NCI-H128 (cell line): ENCODE results near the gene ROR1.
"Not testable (repeated sequence)": the region's sequence is repeated elsewhere in the genome, so short reads cannot be mapped to it uniquely, and the experiment has no call there.

Source experiments
- DNase-seq: peaks from one replicate; lab custom pipeline; 2025; ENCODE audit not compliant: unreplicated experiment; lab: John Stamatoyannopoulos, UW

ROR1 gene

DNA sequence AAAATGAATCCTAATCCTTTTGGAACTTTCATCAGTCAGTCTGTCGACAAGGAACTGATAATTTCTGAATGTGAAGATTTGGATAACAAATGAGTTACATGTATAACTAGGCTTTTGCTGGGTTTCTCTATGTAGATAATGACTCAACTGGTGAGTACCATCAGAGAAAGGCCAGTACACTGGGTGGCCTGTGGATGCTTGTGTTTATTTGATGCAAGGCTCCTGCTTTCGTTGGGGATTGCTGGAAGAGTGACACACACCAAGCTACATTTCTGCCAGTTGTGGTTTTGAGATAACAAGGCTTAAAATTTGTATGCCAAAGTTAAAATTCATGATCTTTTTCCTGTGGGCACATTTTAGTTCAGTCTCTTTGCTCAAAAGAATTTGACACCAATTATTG lies 314.0 kb downstream of the ROR1 start:
- DNase-seq = no peak

DNA sequence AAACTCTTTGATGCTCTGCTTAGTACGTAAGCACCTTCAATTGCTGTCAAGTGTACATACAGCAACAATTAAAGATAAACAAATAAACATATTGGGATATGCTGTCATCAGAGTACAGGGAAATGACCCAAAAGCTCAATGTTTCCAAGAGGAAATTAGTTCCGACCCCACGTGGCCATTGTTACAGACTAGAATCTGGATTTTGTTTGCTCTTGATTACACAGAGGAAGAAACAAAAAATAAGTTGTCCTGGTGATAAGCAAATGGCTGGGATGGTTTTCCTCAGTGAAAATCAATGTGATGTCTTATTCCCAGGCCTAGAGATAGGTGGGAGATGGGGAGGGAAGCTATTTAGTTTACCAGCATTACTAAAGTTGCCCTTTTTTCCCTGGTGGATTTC lies 316.6 kb downstream of the ROR1 start:
- DNase-seq = no peak

DNA sequence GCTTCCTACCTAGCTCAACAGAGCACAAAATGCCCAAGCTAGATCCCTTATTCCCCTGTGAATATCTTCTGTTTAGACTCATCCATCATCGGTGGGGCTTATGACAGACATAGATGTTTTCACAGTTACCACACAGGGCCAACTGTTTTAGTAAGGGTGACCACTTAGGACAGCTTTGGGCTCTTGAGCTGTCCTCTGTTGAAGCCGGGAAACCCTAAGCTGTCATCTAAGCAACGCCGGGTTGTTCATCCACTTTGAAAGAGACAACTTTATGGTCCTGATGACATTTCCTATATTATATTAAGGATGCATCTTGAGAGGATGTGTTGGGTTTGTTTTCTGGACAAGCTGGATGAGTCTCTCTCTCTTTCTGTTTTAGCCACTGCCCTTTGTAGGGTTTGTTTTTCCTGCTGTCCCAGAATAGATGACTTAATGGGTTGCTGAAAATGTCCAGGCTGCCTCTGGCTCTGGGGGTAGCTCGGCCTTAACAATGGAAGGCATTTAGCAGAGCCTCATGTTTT lies 319.1 kb downstream of the ROR1 start:
- DNase-seq = no peak

DNA sequence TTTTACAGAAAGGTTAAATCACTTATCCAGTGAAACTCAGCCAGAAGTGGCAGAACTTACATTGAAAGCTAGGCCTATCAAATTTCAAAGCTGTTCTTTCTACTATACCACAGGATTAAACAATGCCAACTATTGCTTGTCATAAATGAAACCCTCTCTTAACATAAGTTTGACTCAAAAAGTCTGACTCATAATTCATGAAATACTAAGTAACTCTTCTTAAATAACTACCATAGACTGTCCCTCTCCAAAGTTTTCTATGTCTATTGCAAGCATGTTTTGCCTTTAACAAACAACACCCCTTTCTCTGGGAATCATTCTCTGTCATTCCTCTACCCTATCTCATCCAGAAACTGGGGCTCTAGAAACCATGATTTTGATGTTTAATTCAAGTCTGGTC lies 320.1 kb downstream of the ROR1 start:
- DNase-seq = no peak

DNA sequence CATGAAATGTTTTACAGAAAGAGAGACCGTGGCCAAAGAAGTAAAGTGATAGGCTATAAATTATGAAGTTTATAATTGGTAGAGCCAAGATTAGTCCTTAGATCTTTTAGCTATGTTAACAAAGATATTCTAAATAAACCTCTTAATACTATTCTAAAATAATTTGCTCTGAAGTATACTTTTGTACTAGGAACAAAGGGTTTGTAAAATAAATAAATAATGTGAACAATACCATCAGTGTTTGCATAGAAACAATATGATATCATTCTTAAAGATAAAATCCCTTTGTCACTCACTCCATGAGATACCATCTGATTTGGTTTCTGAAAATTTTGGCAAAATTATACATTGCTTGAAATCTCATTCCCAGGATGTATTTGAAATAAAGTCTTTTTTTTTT lies 322.0 kb downstream of the ROR1 start:
- DNase-seq = no peak

DNA sequence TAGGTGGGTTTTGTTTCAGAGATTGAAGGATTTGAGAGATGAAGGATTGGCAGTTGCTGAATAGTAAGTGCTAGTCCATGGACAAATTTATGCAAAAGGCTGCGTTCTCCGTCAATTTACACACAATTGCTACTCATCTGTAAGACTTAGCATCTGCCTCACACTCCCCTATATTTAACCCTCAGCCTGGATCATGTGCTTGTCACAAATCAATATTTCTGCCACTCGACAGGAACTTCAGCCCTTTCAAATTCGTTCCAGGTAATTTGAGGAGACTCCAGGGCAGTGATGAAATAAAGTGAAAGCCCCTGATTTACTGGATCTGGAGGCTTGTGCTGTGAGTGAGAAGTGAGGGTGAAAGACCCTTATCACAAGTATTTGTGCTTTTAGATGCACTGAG lies 324.0 kb downstream of the ROR1 start:
- DNase-seq = peak; percentile 5

DNA sequence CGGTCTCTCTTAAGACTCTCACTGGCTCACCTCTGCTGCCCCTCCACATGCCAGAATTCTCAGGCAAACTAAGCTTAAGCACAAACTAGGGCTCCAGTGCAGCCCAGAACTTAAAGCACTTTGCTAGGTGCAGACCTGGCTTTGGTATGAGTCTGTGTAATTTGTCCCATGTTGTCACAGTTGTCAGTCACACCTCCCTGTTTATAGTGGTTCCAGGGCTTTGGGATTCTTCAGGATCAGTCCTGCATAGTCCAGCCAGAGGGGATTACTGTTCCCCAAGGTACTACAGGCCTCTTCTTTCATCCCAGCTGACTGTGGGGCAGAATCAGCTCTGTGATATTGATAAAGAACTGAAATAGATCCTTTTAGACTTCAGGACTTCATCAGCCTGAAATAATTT lies 324.6 kb downstream of the ROR1 start:
- no peak for DNase-seq

DNA sequence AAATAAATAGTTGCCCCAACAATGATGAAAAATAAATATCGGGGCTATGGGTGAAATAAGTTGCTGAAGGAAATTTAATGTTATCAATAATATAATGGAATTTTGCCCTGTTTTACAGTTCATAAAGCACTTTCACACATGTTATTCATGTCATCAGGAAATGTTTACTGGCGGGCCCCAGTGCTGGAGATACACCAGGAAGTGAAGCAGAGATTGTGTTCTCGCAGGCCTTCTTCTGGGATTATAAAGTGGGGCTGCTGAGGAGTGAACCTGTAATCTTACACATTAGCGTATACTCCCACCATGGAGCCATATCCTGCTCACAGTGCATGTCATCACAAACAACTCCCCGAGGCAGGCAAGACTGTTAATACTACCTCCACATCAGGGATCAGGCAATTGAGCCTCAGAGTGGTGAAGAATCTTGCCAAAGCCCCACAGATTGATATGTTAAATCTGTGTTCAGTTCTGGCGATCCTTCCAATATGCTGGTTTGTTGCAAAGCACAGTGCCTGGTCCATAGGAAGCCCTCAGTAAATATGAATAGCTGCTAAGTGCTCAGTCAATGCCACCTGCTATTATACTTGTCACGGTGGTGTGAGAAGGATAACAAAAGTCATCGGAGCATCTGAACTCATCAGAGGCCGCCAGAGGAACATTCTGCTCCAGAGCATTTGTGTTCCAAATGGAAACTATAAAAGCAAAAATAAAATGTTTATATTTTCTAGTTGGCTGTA lies 325.2 kb downstream of the ROR1 start:
- peak; percentile 44 for DNase-seq

DNA sequence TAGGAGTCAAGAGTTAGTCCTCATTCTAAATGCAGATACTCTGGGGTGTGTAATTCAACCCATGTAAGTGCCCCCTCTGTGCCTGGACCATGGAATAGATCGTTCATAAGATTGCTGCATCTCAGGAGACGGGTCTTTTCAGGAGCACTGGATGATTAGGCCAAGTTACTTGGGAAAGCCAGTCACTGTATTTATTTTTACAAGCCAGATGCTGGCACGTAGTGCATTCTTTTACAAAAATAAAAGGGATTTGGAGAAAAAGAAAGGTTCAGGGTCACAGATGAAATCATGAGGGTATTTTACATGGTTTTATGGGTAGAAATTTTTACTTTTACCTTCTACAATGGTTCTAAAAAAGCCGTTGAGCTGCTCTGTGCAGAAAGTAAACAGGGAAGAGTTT lies 327.0 kb downstream of the ROR1 start:
- no peak for DNase-seq

DNA sequence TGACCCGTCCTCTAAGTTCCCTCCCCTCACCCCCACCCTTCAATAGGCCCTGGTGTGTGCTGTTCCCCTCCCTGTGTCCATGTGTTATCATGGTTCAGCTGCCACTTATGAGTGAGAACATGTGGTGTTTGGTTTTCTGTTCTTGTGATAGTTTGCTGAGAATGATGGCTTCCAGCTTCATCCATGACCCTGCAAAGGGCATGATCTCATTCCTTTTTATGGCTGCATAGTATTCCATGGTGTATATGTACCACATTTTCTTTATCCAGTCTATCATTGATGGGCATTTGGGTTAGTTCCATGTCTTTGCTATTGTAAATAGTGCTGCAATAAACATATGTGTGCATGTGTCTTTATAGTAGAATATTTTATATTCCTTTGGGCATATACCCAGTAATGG lies 330.8 kb downstream of the ROR1 start:
- DNase-seq = not testable (repeated sequence)

DNA sequence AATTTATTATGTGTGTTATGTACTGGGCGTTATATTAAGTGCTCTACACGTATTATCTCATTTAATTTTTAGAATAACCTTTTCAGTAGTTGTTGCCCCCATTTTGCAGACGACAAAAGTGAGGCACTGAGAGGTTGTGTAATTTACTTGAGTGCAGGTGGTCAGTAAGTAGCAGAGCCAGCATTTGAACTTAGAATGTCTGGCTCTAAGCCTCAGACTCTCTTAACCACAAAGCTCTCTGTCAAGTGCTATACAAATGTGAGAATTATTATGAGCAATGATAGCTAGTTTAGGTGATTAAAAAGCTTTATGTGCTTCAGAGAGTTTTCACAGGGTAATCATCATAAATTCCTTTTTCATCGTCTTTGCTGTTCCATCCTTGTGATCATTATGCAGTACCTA lies 333.3 kb downstream of the ROR1 start:
- no peak for DNase-seq

DNA sequence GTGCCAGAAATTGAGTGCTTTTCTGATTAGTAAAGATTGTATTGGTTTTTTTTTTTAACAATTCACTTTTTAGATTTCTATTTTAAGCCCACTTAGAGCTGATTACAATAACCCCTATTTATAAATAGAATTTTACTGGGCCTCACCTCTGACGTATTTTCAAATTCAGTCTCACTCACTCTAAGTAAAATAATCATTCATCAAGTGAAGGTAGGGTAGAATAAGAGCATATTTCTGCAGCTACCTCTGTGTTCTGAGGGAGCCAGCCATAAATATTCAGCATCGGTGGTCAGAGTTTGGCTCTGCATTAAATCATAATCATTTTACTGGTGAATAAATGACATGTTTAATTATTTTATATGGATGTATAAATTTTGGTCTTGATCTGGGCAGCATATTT lies 333.8 kb downstream of the ROR1 start:
- no peak for DNase-seq

DNA sequence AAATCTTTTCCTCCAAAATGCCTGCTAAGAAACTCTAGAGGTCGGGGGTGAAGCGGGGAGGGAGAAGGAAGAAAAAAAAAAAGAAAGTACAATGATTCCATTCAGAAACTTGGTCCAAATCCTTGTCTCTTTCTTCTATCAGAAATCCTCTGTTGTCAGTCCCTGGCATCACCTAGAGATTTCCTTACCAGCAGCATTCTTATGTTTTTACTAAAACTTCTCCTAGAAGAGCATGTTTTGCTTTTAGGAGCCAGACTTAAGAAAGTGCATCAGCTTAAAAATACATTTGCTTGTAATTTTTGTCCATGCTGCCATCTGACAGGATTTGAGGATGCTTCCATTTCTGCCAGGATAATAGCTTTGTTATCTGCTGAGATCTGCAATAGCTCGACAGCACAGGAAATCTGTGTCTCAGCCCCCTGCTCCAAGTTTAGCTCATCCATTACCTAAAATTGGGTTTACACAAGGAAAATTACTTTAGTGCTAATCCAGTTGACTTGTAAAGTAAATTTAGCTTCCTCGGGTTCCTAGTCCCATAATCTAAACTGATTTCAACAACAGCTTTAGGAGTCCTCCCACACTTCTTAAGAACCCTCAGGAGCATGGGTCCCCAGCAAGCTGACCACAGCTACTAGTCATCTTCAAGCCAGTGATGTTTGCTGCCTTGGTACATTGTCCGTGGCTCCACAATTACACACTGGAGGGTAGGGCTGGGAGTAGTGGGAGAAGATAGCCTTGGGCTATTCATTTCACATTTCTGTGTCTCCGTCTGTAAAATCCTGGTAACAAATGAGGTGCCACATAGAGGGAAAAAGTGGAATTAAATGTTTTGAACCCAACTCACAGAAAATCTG lies 337.3 kb downstream of the ROR1 start:
- no peak for DNase-seq

DNA sequence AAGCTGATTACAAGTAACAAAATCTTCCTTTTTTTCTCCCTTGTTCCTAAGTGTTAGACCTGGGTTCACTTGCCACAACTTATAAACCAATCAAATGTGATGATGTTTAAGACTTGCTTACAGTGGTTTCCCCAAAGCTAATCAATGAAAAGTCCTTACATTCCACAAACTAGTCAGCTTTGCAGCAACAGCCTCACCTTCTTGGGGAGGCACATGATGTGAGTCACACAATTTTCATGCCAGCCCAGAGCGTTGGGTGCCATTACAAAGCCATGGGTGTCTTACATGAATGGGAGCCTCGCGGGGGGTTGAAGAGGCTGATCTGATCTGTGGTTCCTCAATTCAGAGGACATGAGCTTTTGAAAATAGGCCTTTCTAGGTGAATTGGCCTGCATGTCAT lies 338.0 kb downstream of the ROR1 start:
- DNase-seq = no peak

DNA sequence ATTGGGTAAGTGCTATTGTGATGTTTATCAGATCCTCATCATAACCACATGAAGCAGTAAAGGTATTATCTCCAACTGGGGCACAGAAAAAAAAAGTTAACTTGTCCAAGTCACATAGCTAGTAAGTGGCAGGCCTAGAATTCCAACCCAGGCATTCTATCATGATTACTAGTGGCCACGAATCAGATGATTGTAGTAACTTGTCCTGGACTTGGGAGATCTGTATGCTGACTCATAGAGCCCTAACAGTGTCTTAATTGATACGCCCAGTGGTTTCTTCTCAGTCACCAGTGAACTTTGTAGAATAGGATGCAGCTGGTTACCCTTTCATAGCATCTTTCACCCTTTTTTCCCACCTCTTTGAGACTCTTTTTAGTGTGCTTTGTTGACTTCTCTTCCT lies 338.5 kb downstream of the ROR1 start:
- no peak for DNase-seq

DNA sequence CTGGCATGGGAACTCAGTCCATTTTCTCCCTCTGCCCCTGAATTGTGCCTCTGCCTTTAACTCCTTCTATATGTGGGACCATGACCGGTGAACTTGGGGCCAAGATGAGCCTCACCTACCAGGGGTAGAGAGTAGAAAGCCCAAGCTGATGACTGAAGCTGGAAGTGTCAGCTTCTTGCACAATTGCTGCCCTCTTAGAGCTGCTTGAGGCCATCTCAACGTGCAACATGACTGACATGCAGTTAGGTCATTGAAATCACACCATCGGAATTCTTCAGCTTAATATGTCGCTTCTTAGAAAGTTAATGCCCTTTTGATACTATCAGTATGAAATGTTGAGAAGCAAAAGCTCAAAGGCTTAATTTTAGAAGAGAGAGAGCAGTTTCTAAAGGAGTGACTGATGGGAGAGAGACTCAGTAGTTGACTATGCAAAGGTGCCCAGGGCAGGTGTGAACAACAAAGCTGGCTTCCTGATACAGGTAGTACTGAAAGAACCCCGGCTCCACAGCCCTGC lies 340.3 kb downstream of the ROR1 start:
- no peak for DNase-seq

DNA sequence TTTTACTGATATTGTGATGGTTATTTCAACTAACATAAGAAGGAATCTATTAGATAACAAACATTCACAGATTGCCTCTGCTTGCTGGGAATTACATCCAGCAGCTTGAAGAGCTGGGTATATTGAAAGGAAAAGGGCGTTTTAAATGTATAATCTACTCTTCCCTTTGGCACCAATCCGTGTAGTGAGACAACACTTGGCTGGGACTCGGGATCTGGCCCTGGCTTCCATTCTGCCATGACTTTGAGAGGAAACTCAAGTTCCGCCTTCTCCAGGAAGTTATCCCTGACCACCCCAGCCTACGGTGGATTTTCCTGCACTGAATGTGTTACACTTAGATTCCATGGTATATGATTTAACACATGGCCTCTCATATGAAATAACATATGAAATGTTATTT lies 342.7 kb downstream of the ROR1 start:
- DNase-seq = no peak

DNA sequence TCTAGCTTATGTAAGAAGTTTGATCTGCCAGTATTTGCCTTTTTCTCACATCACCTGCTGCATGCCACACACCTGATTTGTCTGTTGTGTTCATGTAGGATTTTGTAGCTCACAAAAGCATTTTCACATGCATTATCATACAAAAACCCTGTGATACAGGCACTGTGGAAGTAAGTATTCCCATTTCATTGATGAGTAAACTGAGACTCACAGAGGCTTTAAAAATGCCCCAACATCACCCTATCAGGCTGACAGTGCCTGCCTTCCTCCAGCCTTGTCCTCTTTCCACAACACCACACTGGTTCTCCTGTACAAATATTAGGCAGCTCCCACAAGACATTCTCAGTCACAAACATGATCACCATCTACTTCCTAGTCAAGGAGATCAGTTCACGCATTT lies 343.7 kb downstream of the ROR1 start:
- DNase-seq = no peak

DNA sequence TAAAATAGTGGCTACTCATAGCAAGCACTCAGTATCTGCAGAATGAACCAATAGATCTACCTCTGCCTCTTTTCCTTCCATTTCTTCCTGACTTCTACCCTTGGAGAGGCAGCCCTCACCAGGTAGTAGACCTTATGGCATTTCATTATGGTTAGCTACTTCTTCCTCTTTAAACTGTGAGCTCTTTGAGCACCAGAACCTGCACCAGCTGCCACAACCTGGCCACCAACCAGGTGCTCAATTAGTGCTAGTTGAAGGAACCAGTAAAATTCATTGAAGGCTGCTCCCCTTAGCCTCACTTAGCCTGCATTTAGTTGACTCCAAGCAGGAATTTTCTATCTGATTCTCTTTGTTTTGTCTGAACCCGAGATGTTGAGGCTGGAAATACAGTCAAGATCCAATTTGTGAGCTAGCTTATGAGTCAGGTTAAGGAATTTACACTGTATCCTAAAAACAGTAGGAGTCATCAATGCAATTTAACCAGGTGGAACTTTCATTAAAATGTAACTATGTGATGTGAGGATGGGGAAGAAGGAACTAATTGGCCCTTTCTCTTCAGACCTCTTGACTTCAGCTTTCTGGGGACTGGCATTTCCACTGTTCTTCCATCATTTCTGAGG lies 348.1 kb downstream of the ROR1 start:
- DNase-seq = no peak

DNA sequence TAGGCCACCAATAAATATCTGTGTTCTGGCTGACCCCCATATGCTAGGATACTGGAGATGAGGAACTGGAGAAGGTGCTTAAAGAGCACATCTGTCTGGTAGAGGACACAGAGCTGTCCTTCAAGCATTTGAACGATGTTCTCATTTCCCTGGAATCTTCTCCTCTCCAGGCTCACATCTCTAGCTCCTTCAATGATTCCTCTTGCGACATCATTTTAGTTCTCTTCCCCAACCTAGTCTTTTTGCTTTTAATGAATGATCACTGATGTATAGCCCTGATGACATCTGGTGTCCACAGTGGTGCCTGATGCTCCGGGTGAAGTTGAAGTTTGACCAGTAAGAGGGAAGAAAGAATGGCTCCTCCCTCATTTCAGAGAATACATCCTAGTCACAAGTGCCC lies 348.8 kb downstream of the ROR1 start:
- no peak for DNase-seq

DNA sequence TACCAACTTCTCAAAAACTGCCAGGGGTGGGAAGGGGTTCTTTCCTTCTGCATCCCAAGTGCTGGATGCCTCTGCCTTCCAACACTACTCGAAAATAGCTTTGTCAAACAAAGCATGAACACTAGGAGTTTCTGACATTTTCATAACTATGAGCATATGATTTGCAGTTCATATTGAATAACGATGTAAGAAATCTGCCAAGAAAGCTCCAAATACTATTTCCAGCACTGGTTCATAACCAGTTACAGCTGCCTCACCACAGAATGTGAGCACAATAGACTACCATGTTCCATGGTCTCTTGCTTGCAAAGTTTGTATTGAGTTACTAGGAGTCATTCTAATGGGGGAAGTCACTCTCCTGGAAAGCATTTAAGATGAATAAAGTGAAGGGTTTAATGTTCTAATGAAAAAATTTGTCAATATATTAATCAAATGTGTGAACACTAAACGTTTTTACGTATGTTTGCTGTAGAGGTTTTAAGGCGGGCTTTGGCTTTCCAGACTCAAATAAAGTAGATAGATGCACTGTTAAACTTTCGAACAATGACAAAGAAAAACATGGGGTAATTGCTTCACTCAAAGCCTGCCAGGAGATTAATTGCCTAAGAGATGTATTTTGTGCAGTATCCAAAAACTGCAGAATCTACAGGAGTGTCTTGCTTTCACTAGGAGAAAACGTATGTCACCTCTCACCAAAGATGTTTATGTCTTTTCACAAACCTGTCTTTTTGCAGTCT lies 351.1 kb downstream of the ROR1 start:
- DNase-seq = no peak
